ENCODE data around the gene TPSAB1. TPM values are rescaled to one million over a fixed set of nuclear protein-coding genes. Genes with fewer than 3 reads are reported as not detected.

Gene TPSAB1
- total and polyA plus RNA-seq, 2 donors (not counting 1 experiment from before 2014, with no cell fraction given) = not detected

- Histone ChIP-seq H3K36me3 (ENCODE audit: control insufficient read depth, insufficient read depth, low read length) (no peaks in the 10 kb centered on the region), H3K9ac (ENCODE audit: insufficient read depth, low read length) (no peak overlapping the region), H4K20me1 (ENCODE audit: control insufficient read depth, extremely low read depth, insufficient read depth, low read length) (no peaks in the 10 kb centered on the region), H2AFZ (ENCODE audit: low read length) (no peak overlapping the region), H3K4me3 (replicated peaks in 1 of 4; ENCODE audit: control extremely low read depth in 1 of 4, insufficient read depth in 1 of 4, low read depth in 3 of 4, low read length in 4 of 4) (no peak overlapping the region), H3K79me2 (ENCODE audit: control insufficient read depth, insufficient read depth, low read length) (no peaks in the 10 kb centered on the region), H3K4me2 (ENCODE audit: extremely low read depth, insufficient read depth, low read length) (no peak overlapping the region), H3K4me1 (ENCODE audit: control insufficient read depth, extremely low read depth, insufficient read depth, low read length) (no peaks in the 10 kb centered on the region), H3K27me3 (ENCODE audit: control insufficient read depth, insufficient read depth, low read length) (peaks cover 20% of the 10 kb centered on the region), H3K27ac (ENCODE audit: insufficient read depth, low read length) (no peak overlapping the region), H3K9me3 (ENCODE audit: control insufficient read depth, insufficient read depth, low read depth, low read length) (no peaks in the 10 kb centered on the region)
- no peak for DNase-seq (ENCODE audit: low read depth in 2 of 2)
- TF ChIP-seq CTCF (conservative IDR thresholded peaks at IDR 0.05 in 1 of 2, IDR thresholded peaks at IDR 0.05 in 1 of 2; ENCODE audit: low read depth in 1 of 2, low read length in 2 of 2) (no peak), EZH2 (IDR thresholded peaks at IDR 0.05; ENCODE audit: low read length, missing control alignments) (no peak)
Measured at GRCh38 chr16:1257561-1258224, 17.2 kb downstream of the TPSAB1 start.

DNA sequence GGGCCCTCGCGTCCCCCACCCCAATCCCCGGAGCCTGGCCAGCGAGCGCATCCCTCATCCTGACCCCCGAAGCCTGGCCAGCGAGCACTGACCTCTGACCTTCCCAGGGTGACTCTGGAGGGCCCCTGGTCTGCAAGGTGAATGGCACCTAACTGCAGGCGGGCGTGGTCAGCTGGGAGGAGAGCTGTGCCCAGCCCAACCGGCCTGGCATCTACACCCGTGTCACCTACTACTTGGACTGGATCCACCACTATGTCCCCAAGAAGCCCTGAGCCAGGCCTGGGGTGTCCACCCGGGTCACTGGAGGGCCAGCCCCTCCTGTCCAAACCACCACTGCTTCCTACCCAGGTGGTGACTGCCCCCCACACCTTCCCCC lies 17.7 kb downstream of the TPSAB1 start:
- no peak overlapping the region for H3K27ac ChIP-seq (ENCODE audit: insufficient read depth, low read length)
- H4K20me1 ChIP-seq (ENCODE audit: control insufficient read depth, extremely low read depth, insufficient read depth, low read length) = no peaks in the 10 kb centered on the region
- H3K36me3 ChIP-seq (ENCODE audit: control insufficient read depth, insufficient read depth, low read length) = no peaks in the 10 kb centered on the region
- no peak for DNase-seq (ENCODE audit: low read depth in 2 of 2)
- no peaks in the 10 kb centered on the region for H3K9me3 ChIP-seq (ENCODE audit: control insufficient read depth, insufficient read depth, low read depth, low read length)
- H3K27me3 ChIP-seq (ENCODE audit: control insufficient read depth, insufficient read depth, low read length) = peaks cover 20% of the 10 kb centered on the region
- no peak overlapping the region for H3K9ac ChIP-seq (ENCODE audit: insufficient read depth, low read length)
- no peak overlapping the region for H3K4me3 ChIP-seq (replicated peaks in 1 of 4; ENCODE audit: control extremely low read depth in 1 of 4, insufficient read depth in 1 of 4, low read depth in 3 of 4, low read length in 4 of 4)
- TF ChIP-seq CTCF (conservative IDR thresholded peaks at IDR 0.05 in 1 of 2, IDR thresholded peaks at IDR 0.05 in 1 of 2; ENCODE audit: low read depth in 1 of 2, low read length in 2 of 2) (no peak), EZH2 (IDR thresholded peaks at IDR 0.05; ENCODE audit: low read length, missing control alignments) (no peak)
- H3K4me1 ChIP-seq (ENCODE audit: control insufficient read depth, extremely low read depth, insufficient read depth, low read length) = no peaks in the 10 kb centered on the region
- H2AFZ ChIP-seq (ENCODE audit: low read length) = no peak overlapping the region
- H3K4me2 ChIP-seq (ENCODE audit: extremely low read depth, insufficient read depth, low read length) = no peak overlapping the region
- no peaks in the 10 kb centered on the region for H3K79me2 ChIP-seq (ENCODE audit: control insufficient read depth, insufficient read depth, low read length)

- Histone ChIP-seq H3K4me1 (ENCODE audit: control insufficient read depth, extremely low read depth, insufficient read depth, low read length) (no peaks in the 10 kb centered on the region), H3K9ac (ENCODE audit: insufficient read depth, low read length) (no peak overlapping the region), H3K79me2 (ENCODE audit: control insufficient read depth, insufficient read depth, low read length) (no peaks in the 10 kb centered on the region), H3K36me3 (ENCODE audit: control insufficient read depth, insufficient read depth, low read length) (no peaks in the 10 kb centered on the region), H3K27ac (ENCODE audit: insufficient read depth, low read length) (no peak overlapping the region), H3K4me3 (replicated peaks in 1 of 4; ENCODE audit: control extremely low read depth in 1 of 4, insufficient read depth in 1 of 4, low read depth in 3 of 4, low read length in 4 of 4) (no peak overlapping the region), H4K20me1 (ENCODE audit: control insufficient read depth, extremely low read depth, insufficient read depth, low read length) (no peaks in the 10 kb centered on the region), H3K4me2 (ENCODE audit: extremely low read depth, insufficient read depth, low read length) (no peak overlapping the region), H3K9me3 (ENCODE audit: control insufficient read depth, insufficient read depth, low read depth, low read length) (no peaks in the 10 kb centered on the region), H3K27me3 (ENCODE audit: control insufficient read depth, insufficient read depth, low read length) (peaks cover 20% of the 10 kb centered on the region), H2AFZ (ENCODE audit: low read length) (no peak overlapping the region)
- DNase-seq (ENCODE audit: low read depth in 2 of 2) = no peak
- no peak for TF ChIP-seq EZH2 (IDR thresholded peaks at IDR 0.05; ENCODE audit: low read length, missing control alignments)
Measured at GRCh38 chr16:1258906-1259759, 18.6 kb downstream of the TPSAB1 start.

Measured in fibroblast of lung (primary cell).